ENCODE data around the gene DNAH6. TPM values are rescaled to one million over a fixed set of nuclear protein-coding genes. Genes with fewer than 3 reads are reported as not detected.

The DNAH6 gene
- total RNA-seq, 1 experiment from 2014 or later = 0.02 TPM

DNA sequence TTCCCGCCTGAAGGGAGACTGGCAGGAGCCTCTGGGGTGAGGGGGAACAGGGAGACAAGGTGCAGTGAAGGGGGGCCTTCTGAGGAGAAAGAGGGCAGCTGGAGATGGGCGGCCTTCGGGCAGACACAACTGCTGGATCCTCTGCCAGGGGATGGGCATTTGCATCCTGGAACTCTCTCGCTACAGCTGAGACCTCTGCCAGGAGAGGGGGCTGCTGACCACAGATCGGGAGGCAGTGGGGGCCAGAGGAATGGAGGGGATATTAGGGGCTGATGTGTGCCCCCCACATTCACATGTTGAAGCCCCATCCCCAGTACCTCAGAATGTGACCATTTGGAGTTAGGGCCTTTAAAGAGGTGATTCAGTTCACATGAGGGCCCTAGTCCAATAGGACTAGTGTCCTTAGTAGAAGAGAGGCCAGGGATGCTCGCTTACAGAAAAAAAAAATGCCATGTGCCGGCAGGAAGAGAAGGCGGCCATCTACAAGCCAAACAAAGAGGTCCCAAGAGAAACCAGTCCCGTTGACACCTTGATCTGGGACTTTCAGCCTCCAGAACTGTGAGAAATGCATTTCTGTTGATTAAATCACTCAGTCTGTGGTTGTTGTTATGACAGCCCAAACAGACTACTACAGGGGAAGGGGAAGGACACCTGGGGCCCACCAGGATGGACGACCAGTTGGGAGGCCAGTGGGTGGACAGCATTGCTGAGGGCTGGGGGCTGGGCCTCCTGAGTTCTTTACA lies 314.6 kb downstream of the DNAH6 start:
- no peak for DNase-seq (ENCODE audit: extremely low read depth, low read depth)

- DNase-seq (ENCODE audit: extremely low read depth, low read depth) = no peak
Measured at GRCh38 chr2:84832772-84833461, 316.6 kb downstream of the DNAH6 start.

DNA sequence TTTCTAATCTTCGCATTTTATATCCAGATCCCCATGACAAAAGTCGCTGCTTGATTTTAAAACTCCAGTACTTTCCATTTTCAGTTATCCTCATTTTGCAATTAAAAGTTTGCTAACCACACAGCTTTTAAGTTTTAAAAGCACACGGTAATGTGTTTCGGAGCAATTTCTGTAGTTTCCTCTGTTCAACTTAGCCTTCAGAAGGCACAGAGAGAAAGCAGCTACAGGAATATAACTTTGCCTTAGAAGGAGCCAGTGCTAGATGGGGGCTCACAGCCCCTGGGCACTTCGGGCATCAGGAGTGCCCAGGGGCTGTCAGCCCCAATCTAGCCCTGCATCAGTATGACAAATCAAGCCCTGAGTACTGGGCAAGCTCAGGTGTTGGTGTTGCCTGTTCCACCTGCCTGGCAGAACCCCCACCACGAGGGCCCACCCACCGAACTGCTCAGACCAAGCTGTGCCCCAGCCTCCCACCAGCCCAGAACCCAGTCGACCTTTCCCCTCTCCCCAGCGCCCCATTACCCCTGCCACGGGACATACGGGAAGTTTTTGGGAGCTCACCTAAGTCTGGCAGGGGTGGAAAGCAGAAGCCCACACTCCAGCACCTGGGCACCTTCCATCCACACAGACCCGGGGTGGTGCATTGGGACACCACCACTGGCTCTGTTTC lies 317.3 kb downstream of the DNAH6 start:
- no peak for DNase-seq (ENCODE audit: extremely low read depth, low read depth)

DNA sequence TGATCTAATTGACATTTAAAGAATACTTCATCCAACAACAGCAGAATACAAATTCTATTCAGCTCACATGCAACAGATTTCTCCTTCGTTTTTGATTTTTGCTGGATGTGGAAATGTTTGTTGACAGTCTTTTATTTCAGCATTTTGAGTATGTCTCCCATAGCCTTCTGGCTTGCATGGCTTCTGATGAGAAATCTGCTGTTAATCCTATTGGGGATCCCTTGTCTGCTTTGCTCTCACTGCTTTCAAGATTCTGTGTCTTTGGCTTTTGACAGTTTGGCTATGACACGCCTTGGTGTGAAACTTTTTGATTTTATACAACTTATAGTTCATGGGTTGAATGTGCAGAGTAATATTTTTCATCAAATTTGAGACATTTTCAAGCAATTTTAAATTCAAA lies 319.9 kb downstream of the DNAH6 start:
- no peak for DNase-seq (ENCODE audit: extremely low read depth, low read depth)

DNA sequence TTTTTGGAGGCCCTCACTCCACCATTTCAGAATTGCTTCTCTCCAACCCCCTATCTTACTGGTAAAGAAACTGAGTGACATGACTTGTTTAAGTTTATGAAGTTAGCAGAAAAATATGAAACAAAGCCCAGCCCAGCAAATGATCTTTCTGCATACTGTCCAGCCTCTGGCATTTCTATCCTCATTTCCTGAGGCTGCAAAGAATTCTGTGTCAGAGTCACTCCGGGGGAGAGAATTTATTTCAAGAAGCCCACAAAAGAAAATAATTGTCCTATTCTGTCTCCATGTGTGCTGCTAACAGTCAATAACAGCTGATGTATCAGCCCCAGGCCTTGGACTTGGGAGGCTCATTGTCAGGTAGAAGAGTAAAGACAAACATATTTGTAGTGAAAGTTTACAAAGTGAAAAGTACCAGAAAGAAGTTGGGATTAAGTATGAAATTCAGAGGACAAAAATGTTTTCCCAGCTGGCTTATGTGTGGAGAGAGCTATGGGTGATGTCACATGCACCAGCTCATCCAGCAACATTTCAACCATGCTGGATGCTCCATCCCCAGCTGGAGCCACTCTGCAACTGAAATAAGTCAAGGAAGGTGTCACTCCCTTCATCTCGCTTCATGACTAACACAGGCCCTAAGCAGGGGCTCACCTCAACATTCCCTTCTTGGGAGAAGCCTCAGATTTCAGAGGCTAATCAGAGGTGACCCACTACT lies 322.3 kb downstream of the DNAH6 start:
- no peak for DNase-seq (ENCODE audit: extremely low read depth, low read depth)

DNA sequence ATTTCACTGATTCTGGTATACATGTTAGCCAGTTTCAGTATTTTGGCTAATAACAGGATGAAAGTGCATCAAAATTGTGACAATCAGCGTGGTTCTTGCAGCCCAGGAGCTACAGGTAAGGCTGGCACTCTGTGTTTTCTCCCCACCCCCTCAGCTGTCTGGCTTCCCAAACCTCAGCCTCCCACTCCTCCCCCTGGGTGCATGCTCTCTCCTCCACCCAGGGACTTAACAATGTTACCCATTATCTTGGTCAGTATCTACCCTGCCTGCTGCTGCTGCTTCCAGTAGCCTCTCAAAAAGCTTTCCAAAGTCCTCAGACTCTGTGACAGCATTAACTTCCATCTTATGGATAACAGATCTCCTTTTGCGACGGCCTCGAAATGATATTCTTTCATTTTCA lies 323.6 kb downstream of the DNAH6 start:
- DNase-seq (ENCODE audit: extremely low read depth, low read depth) = no peak

- no peak for DNase-seq (ENCODE audit: extremely low read depth, low read depth)
Measured at GRCh38 chr2:84840306-84840705, 324.0 kb downstream of the DNAH6 start.

DNA sequence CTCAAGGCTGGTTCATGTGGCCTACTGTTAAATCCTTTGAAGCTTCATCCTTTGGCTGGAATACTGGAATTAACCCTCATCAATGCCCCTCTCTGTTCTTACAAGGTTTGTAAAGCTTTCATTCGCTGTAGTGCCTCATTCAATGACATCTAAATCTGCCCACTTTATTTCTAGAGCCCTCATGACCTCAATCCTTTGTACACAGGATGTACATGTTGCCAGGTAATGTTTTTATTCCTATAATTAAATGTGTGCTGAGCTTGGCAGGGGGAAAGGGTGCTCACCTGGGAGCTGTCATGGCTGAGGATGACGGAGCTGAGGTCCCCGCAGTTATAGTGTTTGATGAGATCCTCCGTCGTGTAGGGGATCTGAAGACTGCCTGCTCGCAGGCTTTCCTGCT lies 325.3 kb downstream of the DNAH6 start:
- DNase-seq (ENCODE audit: extremely low read depth, low read depth) = no peak

DNA sequence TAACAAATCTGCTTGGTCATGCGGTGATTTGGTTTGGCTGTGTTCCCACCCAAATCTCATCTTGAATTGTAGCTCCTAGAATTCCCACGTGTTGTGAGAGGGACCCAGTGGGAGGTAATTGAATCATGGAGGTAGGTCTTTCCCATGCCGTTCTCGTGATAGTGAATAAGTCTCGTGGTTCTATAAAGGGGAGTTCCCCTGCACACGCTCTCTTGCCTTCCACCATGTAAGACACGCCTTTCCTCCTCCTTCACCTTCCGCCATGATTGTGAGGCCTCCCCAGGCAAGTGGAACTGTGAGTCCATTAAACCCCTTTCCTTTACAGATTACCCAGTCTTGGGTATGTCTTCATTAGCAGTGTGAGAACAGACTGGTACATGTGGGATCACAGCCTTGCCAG lies 327.8 kb downstream of the DNAH6 start:
- no peak for DNase-seq (ENCODE audit: extremely low read depth, low read depth)

DNA sequence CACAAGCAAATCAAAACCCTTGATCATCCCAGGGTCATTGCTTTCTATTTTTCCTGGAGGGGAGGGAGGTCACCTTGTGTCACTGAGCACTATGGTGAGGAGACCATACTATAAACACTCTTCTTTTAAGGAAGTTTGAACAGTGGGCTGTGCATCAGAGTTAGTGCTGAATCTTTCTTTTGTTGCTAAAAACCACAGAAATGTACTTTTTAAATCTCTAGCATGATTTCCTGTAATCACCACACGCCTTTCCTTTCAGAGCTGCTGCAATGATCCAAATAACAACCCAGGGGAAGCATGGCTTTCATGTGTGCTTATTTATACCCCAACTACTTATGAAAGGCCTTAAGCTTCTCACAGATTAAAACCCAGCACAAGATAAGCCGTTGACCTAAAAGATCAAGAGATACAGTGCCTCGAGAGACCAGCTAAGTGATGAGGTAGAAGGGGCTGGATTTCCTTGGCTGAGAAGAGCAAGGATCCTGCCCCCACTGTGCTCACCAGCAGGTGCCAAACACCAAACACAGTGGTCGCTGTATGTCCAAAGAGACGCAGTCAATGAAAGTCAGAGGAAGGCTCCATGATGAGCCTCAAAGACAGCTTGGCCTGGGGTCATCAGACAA lies 329.9 kb downstream of the DNAH6 start:
- no peak for DNase-seq (ENCODE audit: extremely low read depth, low read depth)

GRCh38 chr2:84846741-84847142 lies 330.4 kb downstream of the DNAH6 start:
- DNase-seq (ENCODE audit: extremely low read depth, low read depth) = no peak

DNA sequence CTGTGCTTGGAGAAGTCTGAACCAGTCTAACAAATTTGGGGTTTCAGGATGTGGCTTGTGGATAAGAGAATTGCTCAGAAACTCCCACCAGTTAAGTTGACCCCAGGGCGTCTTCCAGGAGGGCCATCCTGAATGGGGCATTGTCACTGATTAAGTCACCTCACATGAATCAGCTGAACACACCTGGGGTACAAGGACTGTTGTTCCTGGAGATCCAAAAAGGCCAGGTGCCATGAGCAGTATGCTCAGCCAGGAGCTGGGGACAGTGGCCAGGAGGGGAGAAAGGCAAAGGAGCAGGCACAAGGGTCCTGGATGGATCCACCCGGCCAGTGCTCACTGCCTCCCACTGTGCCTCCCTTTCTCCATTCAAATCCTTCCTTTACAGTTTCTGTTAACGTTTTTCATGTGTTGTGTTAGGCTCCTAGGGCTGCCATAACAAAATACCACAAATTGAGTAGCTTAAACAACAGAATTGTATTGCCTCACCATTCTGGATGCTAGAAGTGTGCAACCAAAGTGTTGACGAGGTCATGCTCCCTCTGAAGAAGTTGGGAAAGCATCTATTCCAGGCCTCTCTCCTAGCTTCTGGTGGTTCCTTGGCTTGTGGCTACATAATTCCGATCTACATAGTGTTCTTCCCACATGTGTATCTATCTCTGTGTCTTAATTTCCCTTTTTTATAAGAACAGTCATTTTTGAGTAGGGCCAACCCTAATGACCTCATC lies 331.2 kb downstream of the DNAH6 start:
- DNase-seq (ENCODE audit: extremely low read depth, low read depth) = no peak

GRCh38 chr2:84849271-84849952 lies 333.1 kb downstream of the DNAH6 start:
- DNase-seq (ENCODE audit: extremely low read depth, low read depth) = no peak

DNA sequence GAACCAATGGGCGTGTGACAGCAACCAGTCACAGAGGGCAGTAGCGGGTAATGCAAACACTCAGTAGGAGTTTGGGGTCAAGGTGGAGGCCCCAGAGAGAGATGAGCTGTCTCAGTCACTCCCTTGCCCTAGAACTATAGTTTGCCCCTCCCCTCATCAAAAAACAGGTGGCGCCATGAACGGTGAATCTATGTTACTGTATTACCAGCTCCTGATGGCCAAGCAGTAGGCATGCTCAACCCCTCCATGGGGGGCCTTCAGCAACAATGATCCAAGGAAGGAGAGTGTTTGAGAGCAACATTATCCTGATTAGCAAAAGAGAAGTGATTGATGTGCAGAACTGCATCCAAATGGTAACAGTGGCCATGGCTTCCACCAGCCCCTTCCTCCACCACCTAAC lies 334.2 kb downstream of the DNAH6 start:
- no peak for DNase-seq (ENCODE audit: extremely low read depth, low read depth)

DNA sequence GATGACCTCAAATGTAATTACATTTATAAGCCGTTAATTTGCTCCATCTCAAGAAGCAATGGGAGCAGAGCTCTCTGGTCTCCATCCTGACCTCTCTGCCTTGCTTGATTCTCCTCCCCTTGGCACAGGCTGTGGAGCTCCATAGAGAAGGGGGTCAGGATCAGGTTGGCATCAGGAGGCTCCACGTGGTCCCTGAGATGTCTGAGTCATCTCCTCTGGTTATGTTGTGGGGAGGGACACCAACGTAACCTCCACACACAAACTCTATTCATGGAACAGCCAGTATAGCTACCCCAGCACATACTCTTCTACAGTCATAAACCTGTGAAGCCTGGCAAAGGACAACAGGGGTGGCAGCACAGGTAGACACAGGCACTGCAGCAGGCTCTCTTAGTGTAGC lies 335.6 kb downstream of the DNAH6 start:
- DNase-seq (ENCODE audit: extremely low read depth, low read depth) = no peak

DNA sequence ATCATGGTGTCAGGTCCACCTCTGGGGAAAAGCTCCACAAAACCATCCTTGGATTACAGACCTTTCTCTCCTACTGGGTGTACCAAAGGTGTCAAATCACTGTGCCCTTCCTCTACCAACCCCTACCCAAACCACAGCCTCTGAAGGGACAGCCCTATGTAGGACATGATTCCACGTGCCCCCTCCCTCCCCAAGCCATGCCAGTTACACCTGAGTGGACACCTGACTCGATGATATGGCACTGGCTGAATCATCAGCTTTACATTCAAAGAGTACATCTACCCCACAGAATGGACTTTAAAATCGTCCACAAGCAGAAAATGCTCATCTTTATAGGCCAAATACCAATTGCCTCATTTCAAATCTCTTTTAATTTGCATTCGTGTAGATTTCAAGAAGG lies 338.6 kb downstream of the DNAH6 start:
- DNase-seq (ENCODE audit: extremely low read depth, low read depth) = no peak

GRCh38 chr2:84855731-84856130 lies 339.4 kb downstream of the DNAH6 start:
- no peak for DNase-seq (ENCODE audit: extremely low read depth, low read depth)

GRCh38 chr2:84856787-84857186 lies 340.5 kb downstream of the DNAH6 start:
- no peak for DNase-seq (ENCODE audit: extremely low read depth, low read depth)

GRCh38 chr2:84857566-84857965 lies 341.3 kb downstream of the DNAH6 start:
- DNase-seq (ENCODE audit: extremely low read depth, low read depth) = no peak

GRCh38 chr2:84858123-84858522 lies 341.8 kb downstream of the DNAH6 start:
- DNase-seq (ENCODE audit: extremely low read depth, low read depth) = no peak

All from NCI-H460 (cell line).